Measurements from ENCODE around the gene ZNF385B. TPM values are rescaled to one million over a fixed set of nuclear protein-coding genes. Genes with fewer than 3 reads are reported as not detected.

The ZNF385B gene
- total RNA-seq, 1 donor from 2014 or later, result 1.2 TPM

DNA sequence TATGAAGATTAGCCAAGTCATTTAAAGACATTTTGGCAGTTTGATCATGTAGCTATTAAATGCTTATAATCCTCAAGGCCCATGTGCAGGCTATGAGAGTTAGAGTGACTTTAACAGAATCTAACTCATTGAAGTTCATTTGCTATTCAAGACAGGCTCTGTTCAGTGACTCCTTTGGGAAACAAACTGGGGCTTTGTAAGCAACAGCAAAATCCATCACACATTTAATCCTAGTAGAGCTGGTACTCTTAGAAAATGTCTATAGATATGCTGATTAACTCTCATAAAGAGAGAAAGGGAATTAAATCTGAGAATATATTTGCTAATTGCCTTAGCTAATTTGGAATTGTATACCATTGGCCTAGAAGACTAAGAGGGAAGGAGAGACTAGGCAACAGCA, 414.0 kb downstream of the ZNF385B start:
- DNase-seq (ENCODE audit: low read depth), result no peak

GRCh38 chr2:179446476-179447141, 414.8 kb downstream of the ZNF385B start:
- no peak for DNase-seq (ENCODE audit: low read depth)

DNA sequence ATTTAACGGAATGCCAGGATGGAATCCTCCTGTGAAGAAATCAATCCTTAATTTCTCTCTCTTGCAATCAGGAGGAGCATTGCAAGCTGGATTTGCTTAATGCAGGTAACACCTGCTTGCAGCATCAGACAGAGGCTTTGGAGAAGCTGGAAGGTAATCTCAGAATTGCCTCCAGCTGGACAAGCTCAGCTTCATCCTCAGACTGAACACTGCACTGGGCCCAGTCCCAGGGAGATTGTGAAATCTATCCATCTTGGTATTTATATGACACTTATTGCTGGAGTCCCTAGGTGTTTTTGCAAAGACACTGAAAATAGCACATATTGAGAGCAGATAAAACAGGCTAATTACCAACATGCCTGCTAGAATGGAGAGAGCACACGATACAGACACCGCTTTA, 417.4 kb downstream of the ZNF385B start:
- no peak for DNase-seq (ENCODE audit: low read depth)

DNA sequence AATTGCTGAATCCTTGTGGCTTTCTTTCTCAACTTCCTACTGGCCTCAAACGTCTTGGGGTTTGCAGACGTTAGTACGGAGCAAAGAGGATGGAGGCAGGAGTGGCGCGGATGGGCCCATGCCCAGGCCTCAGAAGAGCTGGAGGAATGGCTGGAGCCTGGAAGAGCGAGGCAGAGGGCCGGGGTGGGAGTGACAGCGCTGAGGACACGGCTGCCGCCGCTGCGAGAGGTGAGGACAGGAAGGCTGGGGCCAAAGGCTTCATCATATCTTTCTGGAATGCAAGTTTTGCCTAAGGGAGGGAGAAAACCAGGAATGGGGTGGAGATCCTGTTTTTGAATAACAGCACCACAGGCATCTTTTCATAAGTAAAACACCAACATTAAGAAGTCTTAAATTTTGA, 418.2 kb downstream of the ZNF385B start:
- no peak for DNase-seq (ENCODE audit: low read depth)

- no peak for DNase-seq (ENCODE audit: low read depth)
Observed at GRCh38 chr2:179442206-179442605, 419.2 kb downstream of the ZNF385B start.

DNA sequence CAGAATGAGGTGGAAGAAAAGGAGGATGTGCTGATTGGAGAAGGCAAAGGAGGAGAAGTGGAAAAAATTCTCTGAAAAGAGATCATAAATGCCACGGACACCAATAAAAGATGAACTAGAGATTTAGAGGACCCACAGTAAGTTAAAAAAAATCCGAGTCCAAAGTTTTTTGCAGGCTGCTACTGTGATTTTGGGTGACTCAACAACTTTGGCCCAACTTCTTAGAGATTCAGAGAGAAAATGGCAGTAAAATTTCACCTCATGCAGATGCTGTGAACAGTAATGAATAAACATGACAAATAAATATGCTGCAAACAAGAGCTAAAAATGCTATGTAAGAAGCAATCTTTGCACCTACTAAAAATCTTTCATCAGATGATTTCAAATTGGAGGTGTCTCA, 419.9 kb downstream of the ZNF385B start:
- no peak for DNase-seq (ENCODE audit: low read depth)

DNA sequence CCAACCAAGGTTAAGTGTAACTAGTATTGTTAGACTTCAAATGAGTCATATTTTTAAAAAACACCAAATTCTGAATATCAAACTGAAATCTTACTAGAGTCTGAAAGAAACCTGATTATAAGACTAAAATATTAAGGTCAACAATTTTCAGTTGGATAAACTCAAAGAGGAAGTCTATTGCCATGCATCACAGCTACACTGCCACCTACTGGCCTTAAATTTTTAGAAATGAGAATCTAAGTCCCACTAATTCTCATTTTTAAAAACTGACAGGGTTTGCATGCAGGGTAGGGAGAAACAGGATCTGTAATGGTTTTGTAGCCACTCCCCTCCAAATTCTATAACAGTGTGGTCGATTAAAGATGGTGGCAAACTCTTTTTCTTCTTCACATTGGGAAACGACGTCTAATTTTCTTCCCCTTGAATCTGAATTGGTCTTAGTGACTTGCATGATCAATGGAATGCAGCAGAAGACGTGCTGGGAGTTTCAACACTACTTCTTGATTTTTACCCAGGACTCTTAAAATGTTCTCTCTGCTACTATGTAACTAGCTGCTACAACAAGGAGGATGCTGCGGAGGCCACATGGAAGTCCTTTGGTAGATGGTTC, 420.7 kb downstream of the ZNF385B start:
- DNase-seq (ENCODE audit: low read depth), result peak; percentile 46

- DNase-seq (ENCODE audit: low read depth), result no peak
Observed at GRCh38 chr2:179438654-179439053, 422.8 kb downstream of the ZNF385B start.

DNA sequence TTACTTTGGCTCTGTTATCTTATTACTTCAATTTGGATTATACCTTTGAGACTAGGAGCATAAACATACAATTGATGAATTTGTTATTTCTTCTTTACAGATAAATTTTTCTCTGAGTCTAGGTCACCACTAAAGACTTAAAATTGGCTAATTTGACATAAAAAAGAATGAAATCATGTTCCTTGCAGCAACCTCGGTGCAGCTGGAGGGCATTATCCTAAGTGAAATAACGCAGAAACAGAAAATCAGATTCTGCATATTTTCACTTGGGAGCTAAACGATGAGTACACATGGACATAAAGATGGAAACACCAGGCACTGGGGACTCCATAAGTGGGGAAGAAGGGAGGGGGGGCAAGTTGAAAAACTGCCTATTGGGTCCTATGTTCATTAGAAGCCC, 424.0 kb downstream of the ZNF385B start:
- DNase-seq (ENCODE audit: low read depth), result no peak

GRCh38 chr2:179435566-179435965, 425.8 kb downstream of the ZNF385B start:
- no peak for DNase-seq (ENCODE audit: low read depth)

- peak; percentile 4 for DNase-seq (ENCODE audit: low read depth)
Observed at GRCh38 chr2:179435000-179435399, 426.4 kb downstream of the ZNF385B start.

- DNase-seq (ENCODE audit: low read depth), result no peak
Observed at GRCh38 chr2:179434357-179434756, 427.1 kb downstream of the ZNF385B start.

GRCh38 chr2:179432751-179433150, 428.7 kb downstream of the ZNF385B start:
- DNase-seq (ENCODE audit: low read depth), result no peak

DNA sequence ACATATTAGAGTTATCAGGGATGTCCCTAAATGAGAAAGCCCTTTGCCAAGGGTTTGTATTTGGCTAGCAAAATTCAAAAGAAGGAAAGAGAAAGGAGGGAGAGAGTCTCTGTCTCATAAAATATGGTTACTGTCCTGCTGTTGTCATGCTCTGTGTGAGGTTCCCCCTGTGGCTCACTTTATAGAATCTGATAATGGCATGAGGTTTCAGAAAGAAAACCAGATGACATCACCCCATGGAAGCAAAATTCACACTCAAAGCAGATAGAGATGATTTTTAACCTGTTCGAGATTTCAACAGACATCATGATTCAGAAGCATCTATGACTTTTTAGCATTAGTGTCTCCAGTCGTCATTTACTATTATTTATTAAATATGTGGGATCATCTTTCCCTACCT, 431.8 kb downstream of the ZNF385B start:
- DNase-seq (ENCODE audit: low read depth), result no peak

DNA sequence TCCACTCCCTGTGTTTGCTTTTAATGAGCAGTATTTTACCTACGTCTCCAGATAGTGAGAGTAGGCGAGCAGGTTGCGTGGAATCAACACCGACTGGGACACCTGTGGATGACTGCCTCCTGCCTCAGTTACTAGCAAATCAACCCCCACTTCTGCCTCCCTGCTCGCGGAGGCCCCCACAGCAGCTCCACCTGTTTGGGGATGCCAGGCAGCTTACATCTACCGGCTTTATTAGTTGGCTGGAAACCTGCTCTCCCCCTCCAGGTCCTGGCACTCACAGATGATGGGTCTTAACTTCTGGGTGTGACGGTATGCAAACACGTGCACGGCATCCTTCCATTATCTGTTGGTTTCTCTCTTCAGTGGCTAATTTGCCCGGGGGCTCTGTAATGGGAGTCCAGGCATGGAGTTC, 432.3 kb downstream of the ZNF385B start:
- DNase-seq (ENCODE audit: low read depth), result no peak

DNA sequence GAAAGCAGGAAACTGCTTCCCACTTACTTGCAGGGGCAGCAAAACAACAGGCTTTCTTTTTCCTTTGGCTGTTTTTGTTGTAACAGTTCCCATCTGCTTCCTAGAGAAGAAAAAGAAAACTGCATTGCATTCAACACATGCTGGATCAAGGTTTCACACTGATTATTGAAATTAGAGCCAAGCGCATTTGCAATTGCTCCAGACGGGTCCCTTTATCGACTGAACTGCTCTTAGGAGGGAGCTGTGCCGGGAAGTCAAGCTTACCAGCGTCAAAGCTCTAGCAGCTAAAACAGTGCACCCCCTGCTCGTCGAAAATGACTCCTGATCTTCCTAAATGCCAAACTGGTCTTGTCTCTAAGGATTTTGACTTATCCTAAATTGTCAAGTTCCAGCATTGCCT, 432.8 kb downstream of the ZNF385B start:
- no peak for DNase-seq (ENCODE audit: low read depth)

DNA sequence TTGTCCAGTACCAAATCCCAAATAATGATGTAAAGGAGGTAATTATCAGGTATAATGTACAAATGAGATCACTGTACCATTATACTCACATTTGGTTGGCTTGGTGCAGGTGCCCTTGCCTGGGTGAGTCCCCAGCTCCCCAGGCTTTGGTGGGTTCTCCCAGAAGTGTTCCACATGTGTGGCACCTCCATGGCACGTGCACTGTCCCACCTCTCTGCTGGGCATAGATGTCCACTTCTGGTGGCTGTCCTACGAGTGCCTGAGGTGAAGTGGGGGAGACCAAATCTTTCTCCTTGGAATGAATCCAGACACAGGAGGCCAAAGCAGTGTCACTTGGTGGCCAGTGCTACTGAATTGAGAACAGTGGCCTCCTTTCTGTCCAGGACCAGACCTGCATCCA, 434.3 kb downstream of the ZNF385B start:
- DNase-seq (ENCODE audit: low read depth), result no peak

DNA sequence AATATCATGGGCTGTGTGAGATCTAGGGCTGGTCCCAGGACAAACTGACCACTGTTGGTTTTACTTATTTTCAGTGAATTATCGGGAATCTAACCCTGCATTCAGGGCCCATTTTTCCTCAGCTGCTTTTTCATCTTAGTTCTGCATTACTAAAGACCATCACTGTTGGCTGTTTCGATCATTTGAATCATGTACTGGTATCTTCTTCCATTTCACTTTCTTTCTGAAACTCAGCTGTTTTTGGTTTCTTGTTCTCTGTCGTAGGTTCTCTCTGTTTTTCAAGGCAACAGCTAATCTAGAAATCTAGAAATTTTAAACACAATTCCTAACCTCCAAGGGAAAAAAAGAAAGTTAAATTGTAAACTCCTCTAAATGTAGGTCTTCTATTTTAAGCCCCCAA, 436.8 kb downstream of the ZNF385B start:
- DNase-seq (ENCODE audit: low read depth), result no peak

DNA sequence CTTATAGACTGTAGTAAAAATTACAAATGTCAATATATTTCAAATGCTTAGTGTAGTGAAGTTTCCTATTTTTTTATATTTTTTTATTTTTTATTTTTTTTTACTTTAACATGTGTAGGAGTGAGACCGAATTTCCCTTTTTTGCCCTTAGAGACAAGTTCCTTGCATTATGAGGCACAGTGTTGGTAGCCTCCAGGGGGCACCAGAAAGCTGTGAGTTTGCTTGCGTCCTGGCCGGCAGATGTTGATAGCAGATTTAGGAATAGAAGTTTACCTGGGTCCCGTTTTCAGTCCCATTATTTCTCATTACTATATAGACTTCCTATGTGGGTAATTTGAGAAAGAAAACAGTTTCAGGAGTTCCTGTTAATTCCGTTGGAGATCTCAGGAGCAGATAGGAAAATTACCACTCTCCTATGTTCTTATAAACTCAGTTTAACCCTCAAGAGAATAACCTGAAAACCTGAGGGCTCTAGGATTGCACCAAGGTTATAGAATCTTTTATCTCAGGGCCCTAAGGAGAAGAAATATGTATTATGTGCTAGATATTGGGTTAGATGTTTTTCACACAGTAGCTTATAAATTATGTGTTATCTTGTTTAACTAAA, 439.3 kb downstream of the ZNF385B start:
- DNase-seq (ENCODE audit: low read depth), result peak; percentile 75

DNA sequence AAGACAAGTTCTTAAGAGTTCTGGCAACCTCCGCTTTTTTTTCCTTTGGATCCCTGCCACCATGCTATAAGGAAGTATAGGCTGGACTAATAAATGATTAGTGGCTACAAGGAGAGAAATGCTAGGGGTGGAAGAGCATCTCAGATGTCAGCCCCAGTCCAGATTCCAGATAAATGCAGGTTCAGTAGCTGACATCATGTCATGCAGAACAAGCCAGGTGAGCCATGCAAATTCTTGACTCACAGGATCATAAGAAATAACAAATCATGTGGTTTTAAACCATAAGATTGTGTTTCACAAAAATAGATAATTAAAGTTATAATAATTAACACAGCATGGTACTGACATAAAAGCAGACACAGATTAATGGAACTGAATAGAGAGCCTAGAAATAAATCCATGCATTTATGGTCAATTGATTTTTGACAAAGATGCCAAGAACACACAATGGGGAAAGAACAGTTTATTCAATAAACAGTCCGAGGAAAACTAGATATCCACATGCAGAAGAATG, 443.9 kb downstream of the ZNF385B start:
- DNase-seq (ENCODE audit: low read depth), result no peak

DNA sequence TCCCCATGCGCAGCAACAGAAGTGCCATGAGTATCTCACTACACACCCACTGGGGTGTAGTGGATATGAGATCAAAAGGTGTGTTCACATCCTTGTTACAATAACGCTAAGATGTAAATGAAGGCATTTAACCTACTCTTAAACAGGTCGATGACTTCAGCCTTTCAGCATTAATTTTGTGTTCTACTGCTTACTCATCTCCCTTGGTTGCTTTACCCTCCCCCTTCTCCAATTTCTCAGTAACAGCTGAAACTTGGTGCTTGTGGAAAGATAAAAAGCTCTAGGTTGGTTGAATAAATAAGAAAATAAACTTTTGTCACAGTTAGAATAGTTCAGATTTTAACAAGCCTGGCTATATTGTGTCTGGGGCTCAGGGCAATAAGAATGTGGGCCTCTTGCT, 449.3 kb downstream of the ZNF385B start:
- peak; percentile 64 for DNase-seq (ENCODE audit: low read depth)

DNA sequence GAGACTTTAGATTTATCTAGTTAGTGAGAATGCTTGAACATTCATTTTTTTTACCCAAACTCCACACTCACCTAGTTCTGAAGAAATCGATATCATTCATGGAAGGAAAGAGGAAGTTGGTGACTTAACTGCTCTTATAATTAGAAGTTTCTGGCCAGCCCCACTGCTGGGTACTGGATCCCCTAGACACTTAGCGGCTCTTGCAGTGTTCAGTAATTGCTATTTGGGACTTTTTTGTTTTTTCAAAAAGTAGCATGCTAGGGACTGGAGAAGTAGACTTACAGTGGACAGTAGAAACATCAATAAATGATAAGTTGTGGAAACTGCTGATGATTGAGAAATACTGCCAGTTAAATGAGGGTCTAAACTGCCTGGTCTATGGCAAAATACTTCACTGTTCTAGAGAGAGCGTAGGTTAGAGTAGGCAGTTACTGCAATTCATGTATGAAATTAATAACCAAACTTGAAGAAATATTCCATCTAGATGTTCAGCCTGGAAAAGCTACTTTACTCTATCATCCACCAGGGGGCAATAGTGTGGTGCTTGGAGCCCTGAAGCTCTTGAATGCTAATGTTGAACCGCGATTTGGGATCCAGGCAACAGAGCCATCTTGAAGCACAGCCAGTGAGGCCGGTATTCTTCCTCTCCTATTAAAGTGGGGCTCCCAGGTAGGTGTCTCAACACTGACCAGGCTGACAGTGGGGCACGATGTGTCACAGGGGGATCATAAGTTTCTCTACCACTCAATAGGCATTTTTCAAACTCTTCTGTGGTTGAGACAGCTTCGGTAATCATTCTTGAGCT, 450.7 kb downstream of the ZNF385B start:
- DNase-seq (ENCODE audit: low read depth), result peak; percentile 81

Data from myocyte (in vitro differentiated cells).